Tibial artery (tissue), 4 donors: ENCODE results near the gene KLB.

Experiments
- DNase-seq, 2 donors: peaks; one replicate each; pipeline ENCODE4 v3.0.0-alpha.2; 2019
- H3K27ac ChIP-seq, 2 donors: fragments of 200-600 bp; sonication (generic) in 1 of 2; 1 replicate in 1 of 2; 2 replicates in 1 of 2; pipeline ENCODE4 v1.5.1; 2018 to 2019; ENCODE audit warnings: mild to moderate bottlenecking in 1 of 2
- H3K27me3 ChIP-seq, 2 donors: fragments of 200-600 bp; sonication (generic) in 1 of 2; one replicate each; pipeline versions ENCODE4 v1.5.1 to v1.6.0; 2016 to 2019
- H3K36me3 ChIP-seq, 3 donors: fragments of 200-600 bp; sonication (generic) in 2 of 3; one replicate each; pipeline ENCODE4 v1.5.1; 2016 to 2019; ENCODE audit warnings: mild to moderate bottlenecking in 2 of 3
- H3K4me1 ChIP-seq, 4 donors: fragments of 200-600 bp; sonication (generic) in 2 of 4; 1 replicate in 3 of 4; 2 replicates in 1 of 4; pipeline ENCODE4 v1.5.1; 2016 to 2019
- H3K4me3 ChIP-seq, 2 donors: fragments of 200-600 bp; sonication (generic) in 1 of 2; 1 replicate in 1 of 2; 2 replicates in 1 of 2; pipeline ENCODE4 v1.5.1; 2018 to 2019; ENCODE audit warnings: mild to moderate bottlenecking in 2 of 2
- H3K9me3 ChIP-seq, 3 donors: fragments of 200-600 bp; sonication (generic) in 1 of 3; one replicate each; pipeline ENCODE4 v1.5.1; 2016 to 2019
- CTCF ChIP-seq, 2 experiments: fragments of 200-600 bp in 1 of 2; fragments of 450-650 bp in 1 of 2; IDR thresholded peaks; one replicate each; pipeline ENCODE4 v1.5.1; 2017 to 2019; ENCODE audit warnings: antibody characterized with exemption in 2 of 2, mild to moderate bottlenecking in 1 of 2, moderate library complexity in 1 of 2
- intact Hi-C: fragments of 100-400 bp; cut with DNase I; formaldehyde crosslinking; loops from one replicate; pipeline ENCODE4 v1.15.0; 2023; ENCODE audit warnings: low total_unique reads

The KLB gene

DNA sequence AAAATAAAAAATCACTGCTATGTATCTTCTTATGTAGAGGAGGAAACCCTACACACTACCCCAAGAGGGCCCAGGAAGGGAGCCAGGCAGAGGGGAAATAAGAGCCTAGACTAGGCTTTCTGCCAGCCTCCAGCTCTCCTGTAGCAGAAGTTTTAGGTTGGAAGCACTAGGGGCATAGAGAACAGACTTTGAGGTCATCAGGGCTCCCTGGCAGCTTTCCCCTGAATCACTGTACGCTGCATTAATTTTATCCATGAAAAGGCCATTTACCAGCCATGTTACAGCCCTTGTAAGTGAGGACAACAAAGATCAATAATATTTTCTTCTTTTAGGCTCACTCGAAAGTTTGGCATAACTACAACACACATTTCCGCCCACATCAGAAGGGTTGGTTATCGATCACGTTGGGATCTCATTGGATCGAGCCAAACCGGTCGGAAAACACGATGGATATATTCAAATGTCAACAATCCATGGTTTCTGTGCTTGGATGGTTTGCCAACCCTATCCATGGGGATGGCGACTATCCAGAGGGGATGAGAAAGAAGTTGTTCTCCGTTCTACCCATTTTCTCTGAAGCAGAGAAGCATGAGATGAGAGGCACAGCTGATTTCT is 27.3 kb downstream of the KLB start:
- no peaks in the 10 kb centered on the region for H3K27me3 ChIP-seq
- H3K4me3 ChIP-seq: no peak overlapping the region
- intact Hi-C loops: no loop called here
- TF ChIP-seq CTCF (IDR thresholded peaks at IDR 0.05): no peak
- no peak for DNase-seq
- no peak overlapping the region for H3K27ac ChIP-seq
- H3K4me1 ChIP-seq: no peaks in the 10 kb centered on the region
- no peaks in the 10 kb centered on the region for H3K36me3 ChIP-seq
- no peaks in the 10 kb centered on the region for H3K9me3 ChIP-seq

DNA sequence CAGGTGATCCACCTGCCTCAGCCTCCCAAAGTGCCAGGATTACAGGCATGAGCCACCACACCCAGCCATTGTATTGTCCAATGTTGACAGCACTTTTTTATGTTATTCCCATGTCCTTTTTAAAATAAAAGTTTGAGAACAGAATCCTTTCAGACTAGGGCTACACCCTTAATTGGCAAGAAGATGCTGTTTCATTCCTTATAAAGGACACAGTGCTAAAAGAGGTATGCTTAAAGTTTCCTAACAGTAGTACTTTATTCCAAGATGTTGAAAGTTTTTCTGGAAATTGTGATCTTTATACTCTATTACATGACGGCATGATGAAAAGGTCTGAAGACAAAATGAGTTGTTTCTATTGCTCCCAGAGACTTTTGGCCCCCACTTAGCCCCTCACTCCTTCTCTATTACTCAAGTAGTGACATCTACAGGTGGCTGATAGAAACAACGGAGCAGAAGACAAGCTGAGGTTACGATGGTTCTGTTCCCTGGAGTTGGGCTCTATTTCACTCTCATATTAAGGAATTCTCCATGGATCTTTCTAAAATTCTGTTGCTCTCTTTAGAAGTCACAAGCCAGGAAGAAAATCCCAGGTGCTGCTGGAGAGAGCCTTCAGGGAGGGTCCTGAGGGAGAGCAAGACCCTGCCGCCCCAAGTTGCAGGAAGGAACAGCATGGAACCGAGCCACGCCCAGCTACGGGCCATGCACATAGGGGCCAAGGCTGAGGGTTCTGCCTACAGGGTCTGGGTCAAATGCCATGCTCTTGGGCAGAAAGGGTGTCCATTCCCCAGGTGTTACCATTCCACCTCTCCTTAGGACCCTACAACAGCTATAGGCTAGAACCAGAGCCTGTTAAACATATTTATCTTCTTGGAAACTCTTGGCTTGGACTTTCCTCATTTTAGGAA is 29.2 kb downstream of the KLB start:
- TF ChIP-seq CTCF (IDR thresholded peaks at IDR 0.05): no peak
- Histone ChIP-seq H3K9me3 (no peaks in the 10 kb centered on the region), H3K4me3 (no peak overlapping the region), H3K36me3 (no peaks in the 10 kb centered on the region), H3K27ac (no peak overlapping the region), H3K4me1 (no peaks in the 10 kb centered on the region), H3K27me3 (peaks cover 0 to 3% of the 10 kb centered on the region in 2 donors)
- DNase-seq: no peak
- intact Hi-C loops: no loop called here

GRCh38 chr4:39441593-39441992 is 34.9 kb downstream of the KLB start:
- Histone ChIP-seq H3K4me3 (no peak overlapping the region), H3K9me3 (no peaks in the 10 kb centered on the region), H3K27me3 (peaks cover 0 to 3% of the 10 kb centered on the region in 2 donors), H3K27ac (no peak overlapping the region), H3K36me3 (no peaks in the 10 kb centered on the region), H3K4me1 (peaks cover 0 to under 1% (median 0%) of the 10 kb centered on the region in 4 donors)
- intact Hi-C loops: no loop called here
- no peak for DNase-seq
- TF ChIP-seq CTCF (IDR thresholded peaks at IDR 0.05): no peak

GRCh38 chr4:39442998-39443397 is 36.3 kb downstream of the KLB start:
- peaks cover 0 to 12% (median 8%) of the 10 kb centered on the region in 4 donors for H3K4me1 ChIP-seq
- H3K36me3 ChIP-seq: no peaks in the 10 kb centered on the region
- no peak for DNase-seq
- no peak overlapping the region for H3K4me3 ChIP-seq
- TF ChIP-seq CTCF (IDR thresholded peaks at IDR 0.05): no peak
- H3K9me3 ChIP-seq: no peaks in the 10 kb centered on the region
- intact Hi-C loops: no loop called here
- H3K27ac ChIP-seq: no peak overlapping the region
- H3K27me3 ChIP-seq: peaks cover 0 to 3% of the 10 kb centered on the region in 2 donors

- DNase-seq: no peak
- Histone ChIP-seq H3K4me1 (peaks cover 0 to 12% (median 8%) of the 10 kb centered on the region in 4 donors), H3K27me3 (no peaks in the 10 kb centered on the region), H3K4me3 (peak overlapping the region; percentile 38 to 50), H3K9me3 (no peaks in the 10 kb centered on the region), H3K27ac (no peak overlapping the region), H3K36me3 (peaks cover 2 to 30% (median 10%) of the 10 kb centered on the region in 3 donors)
- intact Hi-C loops: no loop called here
- TF ChIP-seq CTCF (IDR thresholded peaks at IDR 0.05): no peak
These were observed 39.7 kb downstream of the KLB start for GRCh38 chr4:39446483-39446841.
